Measurements from ENCODE around the gene ZNF282. TPM values are rescaled to one million over a fixed set of nuclear protein-coding genes. Genes with fewer than 3 reads are reported as not detected.

ZNF282 gene
- total RNA-seq, 1 experiment from 2014 or later, result 38.2 TPM

DNA sequence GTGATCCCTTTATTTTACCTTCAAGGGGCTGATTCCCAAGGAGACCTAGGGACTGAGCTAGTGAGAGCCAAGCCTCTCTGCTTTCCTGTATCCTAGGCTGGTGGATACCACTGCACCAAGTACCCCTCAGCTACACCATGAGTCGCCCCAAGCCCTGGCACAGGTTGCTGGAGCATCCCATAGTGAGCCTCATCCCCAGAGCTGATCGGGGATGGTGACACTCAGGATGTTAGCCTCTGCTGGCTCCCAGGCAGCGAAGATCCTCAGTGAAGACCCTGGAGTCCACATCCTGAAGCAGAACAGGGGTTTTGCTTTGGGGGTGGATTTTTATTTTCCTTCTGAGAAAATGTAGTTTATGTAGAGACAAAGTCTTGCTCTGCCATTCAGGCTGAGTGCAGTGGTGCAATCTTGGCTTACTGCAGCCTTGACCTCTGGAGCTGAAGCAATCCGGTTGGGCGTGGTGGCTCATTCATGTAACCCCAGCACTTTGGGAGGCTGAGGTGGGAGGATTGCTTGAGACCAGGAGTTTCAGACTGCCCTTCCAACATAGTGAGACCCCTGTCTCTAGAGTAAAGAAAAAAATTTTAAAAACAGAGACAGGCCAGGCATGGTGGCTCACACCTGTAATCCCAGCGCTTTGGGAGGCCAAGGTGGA lies 31.6 kb downstream of the ZNF282 start:
- no peaks in the 10 kb centered on the region for H3K9me3 ChIP-seq (ENCODE audit: low read depth, low read length, poor library complexity, severe bottlenecking)
- H3K27me3 ChIP-seq (replicated peaks; ENCODE audit: insufficient read depth, low read depth, low read length, poor library complexity), result no peaks in the 10 kb centered on the region
- no peak for TF ChIP-seq EZH2 (IDR thresholded peaks at IDR 0.05; ENCODE audit: borderline replicate concordance, low read depth, low read length, poor library complexity, severe bottlenecking)
- TF ChIP-seq, protein P1, sequence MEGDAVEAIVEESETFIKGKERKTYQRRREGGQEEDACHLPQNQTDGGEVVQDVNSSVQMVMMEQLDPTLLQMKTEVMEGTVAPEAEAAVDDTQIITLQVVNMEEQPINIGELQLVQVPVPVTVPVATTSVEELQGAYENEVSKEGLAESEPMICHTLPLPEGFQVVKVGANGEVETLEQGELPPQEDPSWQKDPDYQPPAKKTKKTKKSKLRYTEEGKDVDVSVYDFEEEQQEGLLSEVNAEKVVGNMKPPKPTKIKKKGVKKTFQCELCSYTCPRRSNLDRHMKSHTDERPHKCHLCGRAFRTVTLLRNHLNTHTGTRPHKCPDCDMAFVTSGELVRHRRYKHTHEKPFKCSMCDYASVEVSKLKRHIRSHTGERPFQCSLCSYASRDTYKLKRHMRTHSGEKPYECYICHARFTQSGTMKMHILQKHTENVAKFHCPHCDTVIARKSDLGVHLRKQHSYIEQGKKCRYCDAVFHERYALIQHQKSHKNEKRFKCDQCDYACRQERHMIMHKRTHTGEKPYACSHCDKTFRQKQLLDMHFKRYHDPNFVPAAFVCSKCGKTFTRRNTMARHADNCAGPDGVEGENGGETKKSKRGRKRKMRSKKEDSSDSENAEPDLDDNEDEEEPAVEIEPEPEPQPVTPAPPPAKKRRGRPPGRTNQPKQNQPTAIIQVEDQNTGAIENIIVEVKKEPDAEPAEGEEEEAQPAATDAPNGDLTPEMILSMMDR (conservative IDR thresholded peaks at IDR 0.05; ENCODE audit: low read depth, low read length), result no peak
- H3K4me1 ChIP-seq (ENCODE audit: insufficient read depth, low read length, poor library complexity, severe bottlenecking), result peaks cover 10% of the 10 kb centered on the region
- ChIA-PET POLR2A (ENCODE audit: low non-redundant PET) (no interaction called here), CTCF (no interaction called here)
- no peaks in the 10 kb centered on the region for H3K36me3 ChIP-seq (ENCODE audit: insufficient read depth, low read length, poor library complexity, severe bottlenecking)
- no TSS peak for BruUV-seq (replicated peaks)
- H3K27ac ChIP-seq (ENCODE audit: low read depth, low read length, poor library complexity, severe bottlenecking), result no peak overlapping the region
- intact Hi-C loops (cut with micrococcal nuclease; ENCODE audit: unreplicated experiment), result no loop called here
- no peak for DNase-seq (ENCODE audit: low spot score)
- H3K4me3 ChIP-seq (ENCODE audit: low read depth, low read length, poor library complexity, severe bottlenecking), result no peak overlapping the region

DNA sequence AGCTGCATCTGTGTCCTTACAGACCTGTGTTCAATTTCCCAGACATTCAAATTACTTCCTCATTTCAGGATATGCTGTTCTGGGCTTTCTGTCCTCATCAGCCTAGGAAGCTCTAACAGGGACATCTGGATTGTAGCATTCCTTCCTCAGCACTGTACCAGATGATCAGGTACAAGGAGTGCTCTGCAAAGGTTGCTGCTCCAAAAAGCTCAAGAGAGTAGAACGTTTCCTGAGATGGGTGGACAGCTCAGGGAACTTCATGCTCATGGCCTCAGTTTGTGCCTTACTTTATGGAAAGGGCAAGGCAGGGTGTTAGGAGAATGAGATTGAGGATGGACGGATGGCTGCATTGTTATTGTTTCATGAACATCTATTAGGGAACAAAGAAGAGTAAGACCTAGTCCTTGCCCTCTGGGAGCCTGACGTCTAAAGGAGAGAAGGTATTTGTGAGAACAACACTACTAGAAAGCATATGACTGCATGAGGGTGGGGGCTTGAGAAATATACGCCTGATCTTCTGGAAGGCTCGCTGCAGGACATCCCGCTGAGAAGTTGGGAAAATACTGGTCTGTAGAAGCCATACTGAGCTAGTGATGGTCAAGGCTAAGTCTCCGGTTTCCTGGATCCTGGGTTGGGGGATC lies 33.6 kb downstream of the ZNF282 start:
- DNase-seq (ENCODE audit: low spot score), result no peak
- BruUV-seq (replicated peaks), result TSS peak; percentile 25
- H3K36me3 ChIP-seq (ENCODE audit: insufficient read depth, low read length, poor library complexity, severe bottlenecking), result no peaks in the 10 kb centered on the region
- H3K9me3 ChIP-seq (ENCODE audit: low read depth, low read length, poor library complexity, severe bottlenecking), result no peaks in the 10 kb centered on the region
- no peak overlapping the region for H3K4me3 ChIP-seq (ENCODE audit: low read depth, low read length, poor library complexity, severe bottlenecking)
- POLR2A ChIA-PET (ENCODE audit: low non-redundant PET), result no interaction called here
- no peak for TF ChIP-seq EZH2 (IDR thresholded peaks at IDR 0.05; ENCODE audit: borderline replicate concordance, low read depth, low read length, poor library complexity, severe bottlenecking)
- TF ChIP-seq, protein P1 (conservative IDR thresholded peaks at IDR 0.05; ENCODE audit: low read depth, low read length), result no peak
- H3K4me1 ChIP-seq (ENCODE audit: insufficient read depth, low read length, poor library complexity, severe bottlenecking), result peaks cover 10% of the 10 kb centered on the region
- CTCF ChIA-PET, result interaction anchor here (0.6 kb wide), 1 partner anchor 33 kb away, joined by 5 read pairs; the partner anchor contains the start of gene ZNF282
- H3K27me3 ChIP-seq (replicated peaks; ENCODE audit: insufficient read depth, low read depth, low read length, poor library complexity), result no peaks in the 10 kb centered on the region
- no peak overlapping the region for H3K27ac ChIP-seq (ENCODE audit: low read depth, low read length, poor library complexity, severe bottlenecking)
- intact Hi-C loops (cut with micrococcal nuclease; ENCODE audit: unreplicated experiment), result no loop called here

DNA sequence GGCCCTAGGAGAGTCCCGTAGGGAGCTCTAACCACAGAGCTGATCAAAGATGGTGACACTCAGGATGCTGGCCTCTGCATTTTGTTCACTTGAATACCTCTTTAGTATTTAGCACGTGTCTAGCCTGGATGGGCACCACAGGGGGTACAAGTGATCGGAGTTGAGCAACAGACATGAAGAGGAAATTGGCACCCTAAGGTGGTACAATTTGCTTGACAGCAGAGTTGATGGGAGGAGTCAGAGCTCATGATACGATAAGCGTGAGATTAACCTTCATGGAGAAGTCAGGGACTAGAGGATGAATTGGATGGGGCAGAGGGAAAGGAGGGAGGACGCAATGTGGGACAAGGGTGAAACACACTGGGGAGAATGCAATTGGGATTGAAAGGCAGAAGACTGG lies 34.2 kb downstream of the ZNF282 start:
- Histone ChIP-seq H3K4me3 (ENCODE audit: low read depth, low read length, poor library complexity, severe bottlenecking) (no peak overlapping the region), H3K27me3 (replicated peaks; ENCODE audit: insufficient read depth, low read depth, low read length, poor library complexity) (no peaks in the 10 kb centered on the region), H3K9me3 (ENCODE audit: low read depth, low read length, poor library complexity, severe bottlenecking) (no peaks in the 10 kb centered on the region), H3K4me1 (ENCODE audit: insufficient read depth, low read length, poor library complexity, severe bottlenecking) (peaks cover 10% of the 10 kb centered on the region), H3K27ac (ENCODE audit: low read depth, low read length, poor library complexity, severe bottlenecking) (no peak overlapping the region), H3K36me3 (ENCODE audit: insufficient read depth, low read length, poor library complexity, severe bottlenecking) (no peaks in the 10 kb centered on the region)
- ChIA-PET CTCF (no interaction called here), POLR2A (ENCODE audit: low non-redundant PET) (no interaction called here)
- BruUV-seq (replicated peaks), result no TSS peak
- TF ChIP-seq, protein P1 (conservative IDR thresholded peaks at IDR 0.05; ENCODE audit: low read depth, low read length), result no peak
- no peak for TF ChIP-seq EZH2 (IDR thresholded peaks at IDR 0.05; ENCODE audit: borderline replicate concordance, low read depth, low read length, poor library complexity, severe bottlenecking)
- intact Hi-C loops (cut with micrococcal nuclease; ENCODE audit: unreplicated experiment), result no loop called here
- DNase-seq (ENCODE audit: low spot score), result peak; percentile 65

All from A673 (cell line).